HG03460 (cell line): ENCODE measurements around the gene NUP205.

Experiments used
- ATAC-seq: cut with Tn5 transposase; IDR thresholded peaks from one replicate; pipeline ENCODE4 v1.9.1; 2021; ENCODE audit not compliant: unreplicated experiment

NUP205 gene, protein sequence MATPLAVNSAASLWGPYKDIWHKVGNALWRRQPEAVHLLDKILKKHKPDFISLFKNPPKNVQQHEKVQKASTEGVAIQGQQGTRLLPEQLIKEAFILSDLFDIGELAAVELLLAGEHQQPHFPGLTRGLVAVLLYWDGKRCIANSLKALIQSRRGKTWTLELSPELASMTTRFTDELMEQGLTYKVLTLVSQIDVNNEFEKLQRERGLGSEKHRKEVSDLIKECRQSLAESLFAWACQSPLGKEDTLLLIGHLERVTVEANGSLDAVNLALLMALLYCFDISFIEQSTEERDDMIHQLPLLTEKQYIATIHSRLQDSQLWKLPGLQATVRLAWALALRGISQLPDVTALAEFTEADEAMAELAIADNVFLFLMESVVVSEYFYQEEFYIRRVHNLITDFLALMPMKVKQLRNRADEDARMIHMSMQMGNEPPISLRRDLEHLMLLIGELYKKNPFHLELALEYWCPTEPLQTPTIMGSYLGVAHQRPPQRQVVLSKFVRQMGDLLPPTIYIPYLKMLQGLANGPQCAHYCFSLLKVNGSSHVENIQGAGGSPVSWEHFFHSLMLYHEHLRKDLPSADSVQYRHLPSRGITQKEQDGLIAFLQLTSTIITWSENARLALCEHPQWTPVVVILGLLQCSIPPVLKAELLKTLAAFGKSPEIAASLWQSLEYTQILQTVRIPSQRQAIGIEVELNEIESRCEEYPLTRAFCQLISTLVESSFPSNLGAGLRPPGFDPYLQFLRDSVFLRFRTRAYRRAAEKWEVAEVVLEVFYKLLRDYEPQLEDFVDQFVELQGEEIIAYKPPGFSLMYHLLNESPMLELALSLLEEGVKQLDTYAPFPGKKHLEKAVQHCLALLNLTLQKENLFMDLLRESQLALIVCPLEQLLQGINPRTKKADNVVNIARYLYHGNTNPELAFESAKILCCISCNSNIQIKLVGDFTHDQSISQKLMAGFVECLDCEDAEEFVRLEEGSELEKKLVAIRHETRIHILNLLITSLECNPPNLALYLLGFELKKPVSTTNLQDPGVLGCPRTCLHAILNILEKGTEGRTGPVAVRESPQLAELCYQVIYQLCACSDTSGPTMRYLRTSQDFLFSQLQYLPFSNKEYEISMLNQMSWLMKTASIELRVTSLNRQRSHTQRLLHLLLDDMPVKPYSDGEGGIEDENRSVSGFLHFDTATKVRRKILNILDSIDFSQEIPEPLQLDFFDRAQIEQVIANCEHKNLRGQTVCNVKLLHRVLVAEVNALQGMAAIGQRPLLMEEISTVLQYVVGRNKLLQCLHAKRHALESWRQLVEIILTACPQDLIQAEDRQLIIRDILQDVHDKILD (N-terminal part only)

GRCh38 chr7:135557455-135558336 lies at the start of gene NUP205:
Gene NUP205 (plus strand): TSS chr7:135557917. CDS start chr7:135557945, 28 bp downstream.
- ATAC-seq: peak; percentile 69

GRCh38 chr7:135508883-135509588 lies 48.7 kb upstream of the NUP205 start:
- peak; percentile 30 for ATAC-seq

- no peak for ATAC-seq
Measured at GRCh38 chr7:135509589-135509838, 48.2 kb upstream of the NUP205 start.

DNA sequence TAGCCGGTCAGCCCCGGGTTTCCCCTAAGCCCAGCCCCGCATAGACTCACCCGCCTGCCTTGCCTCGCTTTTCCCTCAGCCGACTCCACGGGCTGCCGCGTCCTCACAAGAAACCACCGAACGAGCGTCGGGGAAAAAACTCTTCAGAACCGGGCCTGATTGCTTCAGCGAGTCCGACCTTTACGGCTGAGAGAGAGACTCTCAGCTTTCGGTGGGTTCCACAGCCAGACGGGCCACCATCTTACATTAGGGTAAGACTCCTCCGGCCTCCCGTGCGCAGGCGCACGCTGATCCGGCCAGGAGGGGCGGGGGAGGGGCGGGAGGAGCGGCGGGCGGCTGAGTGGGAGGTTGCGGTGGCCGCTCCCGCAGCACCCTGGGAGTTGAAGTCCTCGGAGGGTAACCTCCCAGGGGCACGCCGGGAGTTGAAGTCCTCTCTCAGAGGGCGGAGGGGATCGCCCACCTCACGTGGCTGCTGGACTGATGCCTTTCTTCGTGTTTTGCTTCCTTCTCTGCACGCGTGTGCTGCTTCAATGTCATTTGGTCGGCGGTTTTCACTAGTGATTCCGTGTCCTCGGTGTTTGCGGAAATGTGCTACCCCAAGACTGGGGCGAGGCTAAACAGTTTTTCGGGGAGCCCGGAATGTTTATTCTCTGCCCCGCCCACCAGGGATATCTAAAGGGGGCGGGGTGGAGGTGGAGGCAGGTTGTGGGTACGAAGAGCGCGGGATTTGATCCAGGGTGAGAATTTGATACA lies 47.7 kb upstream of the NUP205 start, which contains the start of gene CNOT4:
TSS of gene CNOT4 (minus strand) at position 264 of the 753 bp plus-strand sequence. CDS start 71,771 bp downstream, outside the sequence.
- ATAC-seq: peak; percentile 95

- ATAC-seq: no peak
Measured at GRCh38 chr7:135510592-135511183, 47.0 kb upstream of the NUP205 start.

- peak; percentile 20 for ATAC-seq
Measured at GRCh38 chr7:135512135-135512887, 45.4 kb upstream of the NUP205 start.

GRCh38 chr7:135514856-135515255 lies 42.9 kb upstream of the NUP205 start:
- ATAC-seq: no peak

GRCh38 chr7:135517060-135517459 lies 40.7 kb upstream of the NUP205 start:
- no peak for ATAC-seq

GRCh38 chr7:135518748-135519147 lies 39.0 kb upstream of the NUP205 start:
- ATAC-seq: no peak

DNA sequence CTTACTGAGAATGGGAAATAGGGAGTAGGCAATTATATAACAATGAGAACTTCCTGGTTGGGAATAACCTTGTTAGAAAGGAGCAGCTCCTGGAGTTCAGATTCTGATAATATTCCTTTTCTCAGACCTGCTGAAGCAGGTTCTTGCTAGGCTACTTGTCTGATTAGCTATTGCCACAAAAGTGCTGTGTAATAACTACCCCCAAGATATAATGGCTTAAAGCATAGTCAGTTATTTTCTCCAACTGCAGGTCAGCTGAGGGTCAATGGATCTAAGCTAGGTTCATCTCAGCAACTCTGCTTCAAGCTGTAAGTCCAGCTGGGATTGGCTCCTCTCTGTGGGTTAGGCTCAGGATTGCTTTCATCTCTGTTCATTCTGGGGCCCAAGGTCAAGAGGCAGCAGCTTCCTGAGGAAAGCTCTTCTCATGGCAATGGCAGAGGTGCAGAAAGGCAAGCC lies 38.5 kb upstream of the NUP205 start:
- ATAC-seq: no peak

GRCh38 chr7:135519871-135520270 lies 37.8 kb upstream of the NUP205 start:
- no peak for ATAC-seq

- ATAC-seq: no peak
Measured at GRCh38 chr7:135522509-135522908, 35.2 kb upstream of the NUP205 start.

GRCh38 chr7:135523146-135523545 lies 34.6 kb upstream of the NUP205 start:
- no peak for ATAC-seq

- no peak for ATAC-seq
Measured at GRCh38 chr7:135525426-135525825, 32.3 kb upstream of the NUP205 start.

DNA sequence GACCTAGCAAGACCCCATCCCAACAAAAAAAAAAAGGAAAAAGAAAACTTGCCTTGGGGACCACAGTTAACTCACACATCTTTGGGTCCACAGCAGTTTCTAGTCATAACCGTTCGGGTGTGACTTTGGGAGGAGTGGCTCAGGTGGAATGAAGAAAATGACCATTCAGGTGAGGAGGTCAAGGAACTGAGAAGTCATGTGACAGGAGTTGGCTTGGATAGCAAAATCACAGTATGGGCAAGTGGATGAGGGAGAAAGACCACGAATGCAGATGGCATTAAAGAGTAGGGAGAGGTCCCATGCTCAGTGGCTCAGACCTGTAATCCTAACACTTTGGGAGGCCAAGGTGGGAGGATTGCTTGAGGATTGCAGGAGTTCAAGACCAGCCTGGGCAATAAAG lies 30.7 kb upstream of the NUP205 start:
- ATAC-seq: no peak

- no peak for ATAC-seq
Measured at GRCh38 chr7:135536150-135536549, 21.6 kb upstream of the NUP205 start.

DNA sequence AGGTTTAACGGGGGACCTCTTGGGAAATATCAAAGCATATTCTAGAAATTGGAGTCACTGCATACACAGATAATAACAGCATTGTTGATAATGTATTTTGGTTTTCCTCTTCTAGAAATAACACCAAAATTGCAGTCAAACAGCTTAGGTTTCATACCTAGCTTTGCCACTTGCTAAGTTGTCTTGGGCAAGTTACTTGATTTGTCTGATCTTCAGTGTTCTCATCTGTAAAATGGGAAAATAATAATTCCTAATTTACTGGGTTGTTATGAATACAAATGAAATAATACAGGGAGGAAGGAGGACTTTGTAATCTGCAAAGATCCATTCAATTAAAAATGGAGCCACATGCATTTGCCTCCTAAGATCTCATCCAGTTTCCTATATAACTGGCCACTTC lies 20.3 kb upstream of the NUP205 start:
- ATAC-seq: no peak

GRCh38 chr7:135537905-135538304 lies 19.8 kb upstream of the NUP205 start:
- ATAC-seq: no peak
